Suprapubic skin (tissue), 4 donors: ENCODE data around the gene ADGRD1. TPM values are rescaled to one million over a fixed set of nuclear protein-coding genes. Genes with fewer than 3 reads are reported as not detected.

Source experiments
- DNase-seq, 2 donors: peaks; one replicate each; pipeline ENCODE4 v3.0.0-alpha.2; 2019; ENCODE audit warnings: low spot score in 2 of 2
- H3K27ac ChIP-seq: fragments of 200-600 bp; sonication (generic); one replicate; pipeline ENCODE4 v1.5.1; 2019
- H3K27me3 ChIP-seq: fragments of 200-600 bp; sonication (generic); one replicate; pipeline ENCODE4 v1.5.1; 2019
- H3K36me3 ChIP-seq: fragments of 200-600 bp; sonication (generic); one replicate; pipeline ENCODE4 v1.5.1; 2019
- H3K4me1 ChIP-seq: fragments of 200-600 bp; sonication (generic); one replicate; pipeline ENCODE4 v1.5.1; 2019
- H3K4me3 ChIP-seq: fragments of 200-600 bp; sonication (generic); one replicate; pipeline ENCODE4 v1.5.1; 2019; ENCODE audit warnings: mild to moderate bottlenecking
- H3K9me3 ChIP-seq: fragments of 200-600 bp; sonication (generic); one replicate; pipeline ENCODE4 v1.5.1; 2019
- EP300 ChIP-seq: sonication (generic); formaldehyde crosslinking; IDR thresholded peaks from one replicate; pipeline ENCODE4 v1.6.1; 2017; ENCODE audit warnings: antibody characterized with exemption
- POLR2A ChIP-seq, 2 donors: fragments of 450-650 bp; IDR thresholded peaks; one replicate each; pipeline ENCODE4 v1.6.1; 2017; ENCODE audit warnings: antibody characterized with exemption in 2 of 2, mild to moderate bottlenecking in 2 of 2, moderate library complexity in 2 of 2
- POLR2AphosphoS5 ChIP-seq, 3 donors: sonication (generic); formaldehyde crosslinking; IDR thresholded peaks; one replicate each; pipeline ENCODE4 v1.6.1; 2017; ENCODE audit warnings: antibody characterized with exemption in 3 of 3
- WGBS: methylation state at CpG from one replicate; pipeline ENCODE4 v1.1.5; 2018; 5-methylcytosine and 5-hydroxymethylcytosine counted together
- total RNA-seq, 4 donors: library from RNA; depleted of rRNA; stranded (reverse); fragments of >200 nt; gene quantifications; one replicate each; pipeline ENCODE4 v1.1.0, GENCODE V29; 2016
- TF ChIP-seq, protein P1 (sequence below), 2 donors: fragments of 200-600 bp in 1 of 2; fragments of 450-650 bp in 1 of 2; sonication (generic) in 1 of 2; IDR thresholded peaks; one replicate each; pipeline ENCODE4 v1.5.1; 2016 to 2019; ENCODE audit warnings: antibody characterized with exemption in 2 of 2, mild to moderate bottlenecking in 1 of 2, moderate library complexity in 1 of 2

ADGRD1 gene
- total RNA-seq, 4 donors from 2014 or later, result 4.2 to 12.4 (median 10.4) TPM

DNA sequence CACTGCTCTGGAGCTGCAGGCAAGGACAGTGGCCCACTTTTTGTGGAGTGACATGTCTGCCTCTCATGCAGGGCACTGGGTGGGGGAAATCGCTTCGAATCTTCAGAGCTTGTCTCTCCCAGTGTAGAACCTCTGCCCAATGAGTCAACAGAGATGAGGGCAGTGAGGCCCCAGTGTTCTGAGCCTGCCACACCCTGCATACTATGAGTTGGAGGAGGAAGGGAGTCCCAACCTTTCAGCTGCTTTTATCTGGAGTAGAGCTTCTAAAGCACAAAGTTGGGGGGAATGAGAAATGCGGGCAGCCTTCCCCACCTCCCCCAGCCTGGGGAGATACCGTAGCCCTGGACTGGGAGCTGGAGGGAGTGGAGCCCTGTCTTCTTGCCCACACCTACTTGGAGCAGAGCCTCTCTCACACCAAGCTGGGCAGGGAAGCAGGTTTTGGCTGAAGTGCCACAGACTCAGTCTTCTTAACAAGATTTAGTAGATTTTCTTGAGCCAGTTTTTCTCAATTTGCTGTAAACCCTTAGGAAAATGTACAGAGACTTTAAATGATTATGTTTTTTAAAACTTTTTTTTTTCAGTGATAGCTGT, 159.1 kb downstream of the ADGRD1 start:
- H3K4me3 ChIP-seq, result no peak overlapping the region
- no peaks in the 10 kb centered on the region for H3K27me3 ChIP-seq
- TF ChIP-seq POLR2AphosphoS5 (IDR thresholded peaks at IDR 0.05), result no peak
- peak overlapping the region; percentile 62 for H3K27ac ChIP-seq
- H3K9me3 ChIP-seq, result no peaks in the 10 kb centered on the region
- peak in 1 of 2 donors; percentile 65 for DNase-seq
- WGBS, result 37% methylated on average over 4 of the region's 4 CpGs
- H3K4me1 ChIP-seq, result peaks cover 38% of the 10 kb centered on the region
- no peaks in the 10 kb centered on the region for H3K36me3 ChIP-seq

DNA sequence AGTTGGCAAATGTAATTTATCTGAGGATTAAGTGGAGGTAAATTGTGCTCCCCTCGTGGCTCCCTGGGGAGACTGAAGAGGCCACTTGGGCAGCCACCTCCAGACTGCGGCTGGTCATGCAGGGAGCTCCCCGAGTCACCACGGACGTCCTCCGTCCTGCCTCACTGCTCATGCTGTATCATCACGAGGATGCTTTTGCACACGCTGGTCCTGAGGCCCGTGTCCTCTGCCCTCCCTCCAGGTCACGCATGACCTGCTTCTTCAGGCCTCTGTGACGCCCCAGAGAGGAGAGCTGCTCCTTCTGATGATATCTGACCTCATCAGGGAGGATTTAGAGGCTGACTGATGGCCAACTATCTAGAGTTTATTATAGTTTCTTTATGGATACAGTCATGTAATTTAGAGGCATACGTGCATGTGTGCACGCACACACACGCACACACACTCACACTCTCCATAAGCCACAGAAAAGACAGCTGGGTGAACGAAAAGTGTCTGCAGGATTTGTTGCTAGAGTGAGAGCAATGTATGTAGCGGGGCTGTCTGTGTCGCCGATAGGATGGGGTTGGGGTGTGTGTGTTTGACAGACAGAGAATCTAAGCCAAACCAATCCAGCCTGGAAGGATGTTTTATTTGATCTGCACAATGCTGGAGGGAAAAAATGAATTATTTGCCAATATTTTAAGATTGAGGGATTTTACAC, 160.0 kb downstream of the ADGRD1 start:
- TF ChIP-seq POLR2AphosphoS5 (IDR thresholded peaks at IDR 0.05) (no peak), EP300 (no peak), POLR2A (IDR thresholded peaks at IDR 0.05) (no peak)
- TF ChIP-seq, protein P1, sequence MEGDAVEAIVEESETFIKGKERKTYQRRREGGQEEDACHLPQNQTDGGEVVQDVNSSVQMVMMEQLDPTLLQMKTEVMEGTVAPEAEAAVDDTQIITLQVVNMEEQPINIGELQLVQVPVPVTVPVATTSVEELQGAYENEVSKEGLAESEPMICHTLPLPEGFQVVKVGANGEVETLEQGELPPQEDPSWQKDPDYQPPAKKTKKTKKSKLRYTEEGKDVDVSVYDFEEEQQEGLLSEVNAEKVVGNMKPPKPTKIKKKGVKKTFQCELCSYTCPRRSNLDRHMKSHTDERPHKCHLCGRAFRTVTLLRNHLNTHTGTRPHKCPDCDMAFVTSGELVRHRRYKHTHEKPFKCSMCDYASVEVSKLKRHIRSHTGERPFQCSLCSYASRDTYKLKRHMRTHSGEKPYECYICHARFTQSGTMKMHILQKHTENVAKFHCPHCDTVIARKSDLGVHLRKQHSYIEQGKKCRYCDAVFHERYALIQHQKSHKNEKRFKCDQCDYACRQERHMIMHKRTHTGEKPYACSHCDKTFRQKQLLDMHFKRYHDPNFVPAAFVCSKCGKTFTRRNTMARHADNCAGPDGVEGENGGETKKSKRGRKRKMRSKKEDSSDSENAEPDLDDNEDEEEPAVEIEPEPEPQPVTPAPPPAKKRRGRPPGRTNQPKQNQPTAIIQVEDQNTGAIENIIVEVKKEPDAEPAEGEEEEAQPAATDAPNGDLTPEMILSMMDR (IDR thresholded peaks at IDR 0.05), result no peak
- Histone ChIP-seq H3K9me3 (no peaks in the 10 kb centered on the region), H3K36me3 (no peaks in the 10 kb centered on the region), H3K27ac (peak overlapping the region; percentile 62), H3K4me3 (no peak overlapping the region), H3K27me3 (no peaks in the 10 kb centered on the region), H3K4me1 (peaks cover 38% of the 10 kb centered on the region)
- 81% methylated on average over 18 of the region's 18 CpGs for WGBS
- DNase-seq, result peak in 1 of 2 donors; percentile 52

DNA sequence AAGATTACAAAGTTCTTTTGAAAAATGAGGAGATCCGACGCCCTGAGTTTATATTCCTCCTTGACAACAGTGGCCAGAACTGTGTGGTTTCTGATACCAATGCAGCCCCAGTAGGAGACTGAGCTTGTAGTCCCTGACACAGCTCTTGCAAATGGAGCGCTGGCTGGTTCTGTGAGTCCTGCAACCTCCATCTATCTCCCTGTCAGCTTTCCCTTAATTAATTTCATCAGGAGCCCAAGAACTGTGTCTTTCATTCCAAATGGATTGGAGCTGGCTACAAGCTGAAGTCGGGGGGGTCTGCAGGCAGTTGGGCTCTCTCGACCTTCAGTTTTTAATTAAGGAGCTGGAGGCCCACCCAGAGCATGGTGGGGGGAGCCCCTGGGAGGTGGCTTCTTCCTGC, 160.6 kb downstream of the ADGRD1 start:
- Histone ChIP-seq H3K4me1 (peaks cover 38% of the 10 kb centered on the region), H3K9me3 (no peaks in the 10 kb centered on the region), H3K4me3 (no peak overlapping the region), H3K36me3 (no peaks in the 10 kb centered on the region), H3K27ac (peak overlapping the region; percentile 62), H3K27me3 (no peaks in the 10 kb centered on the region)
- DNase-seq, result peak in 1 of 2 donors; percentile 44
- no peak for TF ChIP-seq EP300
- TF ChIP-seq POLR2AphosphoS5 (IDR thresholded peaks at IDR 0.05), result no peak
- TF ChIP-seq, protein P1 (IDR thresholded peaks at IDR 0.05), result no peak
- no peak for TF ChIP-seq POLR2A (IDR thresholded peaks at IDR 0.05)
- 58% methylated on average over 5 of the region's 5 CpGs for WGBS

DNA sequence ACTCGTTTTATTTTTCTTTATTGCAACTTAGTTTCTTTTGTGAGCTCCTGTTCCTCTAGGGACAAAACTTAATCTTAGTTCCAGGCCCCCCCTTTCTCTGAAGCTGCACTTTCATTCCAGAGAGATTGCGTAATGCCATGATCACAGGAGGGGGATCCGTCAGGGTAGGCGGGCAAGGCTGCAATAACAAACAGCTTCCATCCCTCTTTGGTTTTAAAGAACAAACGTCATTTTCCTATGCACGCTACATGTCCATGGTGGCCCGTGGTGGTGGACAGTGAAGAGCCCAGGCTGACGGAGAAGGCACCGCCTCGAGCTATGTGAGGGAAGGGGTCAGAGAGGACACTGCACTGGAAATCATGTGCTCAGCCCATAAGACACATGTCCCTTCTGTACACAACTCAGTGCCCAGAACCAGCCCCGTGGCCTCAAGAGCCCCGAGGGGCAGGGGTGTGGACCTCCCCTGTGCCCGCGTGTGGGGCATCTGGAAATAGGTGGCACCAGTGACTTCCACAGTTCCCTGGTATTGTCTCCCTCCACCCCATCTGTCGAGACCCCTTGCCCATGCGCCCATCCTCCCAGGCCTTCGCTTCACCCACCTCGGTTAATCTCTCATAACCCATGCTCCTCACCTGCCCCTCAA, 161.4 kb downstream of the ADGRD1 start:
- Histone ChIP-seq H3K4me1 (peaks cover 38% of the 10 kb centered on the region), H3K4me3 (no peak overlapping the region)

DNA sequence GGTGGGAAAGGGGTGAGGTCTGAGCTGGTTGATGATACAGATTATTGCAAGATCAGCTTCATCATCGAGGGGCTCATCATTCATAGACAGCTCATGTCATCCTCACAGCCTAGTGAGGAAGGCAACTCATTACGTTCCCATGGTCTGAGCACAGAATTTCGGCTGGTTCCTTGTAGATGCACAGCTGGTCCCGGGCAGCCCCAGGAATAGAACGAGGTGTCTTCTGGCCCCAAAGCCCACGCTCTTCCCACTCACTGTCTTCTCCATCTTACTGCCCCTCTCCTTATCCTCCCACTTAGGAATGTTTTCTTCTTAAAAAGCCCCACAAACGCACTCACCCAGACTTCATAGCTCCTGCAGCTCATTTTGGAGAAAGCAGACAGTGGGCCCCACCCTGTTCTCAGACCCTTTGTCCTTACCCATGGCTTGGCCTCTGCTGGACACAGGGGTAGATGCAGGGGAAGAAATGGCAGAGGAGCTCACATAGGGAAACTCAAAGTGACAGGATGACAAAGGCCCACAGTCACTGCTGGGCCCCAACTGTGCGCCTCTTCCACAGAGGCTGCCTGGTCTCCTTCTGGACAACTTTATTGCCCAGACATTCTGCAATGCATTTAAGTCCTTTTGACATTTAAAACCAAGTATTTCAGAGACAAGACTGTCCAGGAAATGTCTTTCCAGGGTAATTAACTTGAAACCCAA, 162.2 kb downstream of the ADGRD1 start:
- WGBS, result 84% methylated on average over 7 of the region's 8 CpGs
- H3K36me3 ChIP-seq, result no peaks in the 10 kb centered on the region
- H3K27ac ChIP-seq, result peak overlapping the region; percentile 25
- H3K27me3 ChIP-seq, result peaks cover 8% of the 10 kb centered on the region
- no peak for TF ChIP-seq POLR2A (IDR thresholded peaks at IDR 0.05)
- TF ChIP-seq EP300, result no peak
- TF ChIP-seq, protein P1 (IDR thresholded peaks at IDR 0.05), result no peak
- no peak for TF ChIP-seq POLR2AphosphoS5 (IDR thresholded peaks at IDR 0.05)
- no peak overlapping the region for H3K4me3 ChIP-seq
- no peaks in the 10 kb centered on the region for H3K9me3 ChIP-seq
- peaks cover 37% of the 10 kb centered on the region for H3K4me1 ChIP-seq
- peak in 1 of 2 donors; percentile 53 for DNase-seq

More for the DNA sequence above, 161.4 kb downstream of the ADGRD1 start:
- peak overlapping the region; percentile 18 for H3K27ac ChIP-seq
- WGBS, result 69% methylated on average over 18 of the region's 18 CpGs
- DNase-seq, result peak in 1 of 2 donors; percentile 58
- TF ChIP-seq POLR2AphosphoS5 (IDR thresholded peaks at IDR 0.05), result no peak
- TF ChIP-seq, protein P1 (IDR thresholded peaks at IDR 0.05), result no peak
- no peak for TF ChIP-seq EP300
- no peak for TF ChIP-seq POLR2A (IDR thresholded peaks at IDR 0.05)
- H3K36me3 ChIP-seq, result no peaks in the 10 kb centered on the region
- no peaks in the 10 kb centered on the region for H3K27me3 ChIP-seq
- H3K9me3 ChIP-seq, result no peaks in the 10 kb centered on the region
